GM12878 (cell line): ENCODE results near the gene KCNA1. TPM values are rescaled to one million over a fixed set of nuclear protein-coding genes. Genes with fewer than 3 reads are reported as not detected.

ENCODE experiments used
- ATAC-seq: fragments of 200-7000 bp; cut with Tn5 transposase; 3 replicates; pipeline ENCODE4 v1.9.1; 2020; ENCODE audit warnings: mild to moderate bottlenecking, moderate library complexity
- BruUV-seq: library from RNA; stranded (reverse); fragments of 400-500 nt; replicated peaks from 2 replicates; lab custom pipeline; 2021; lab: Mats Ljungman, UMichigan
- CTCF ChIA-PET: fragments of 300-600 bp; sonication (Branson Sonifier 250); formaldehyde crosslinking; extraction: SDS; loops from one replicate; lab custom pipeline; 2021; ENCODE audit warnings: inconsistent platforms; lab: Yijun Ruan, JAX
- POLR2A ChIA-PET: fragments of 350-600 bp; formaldehyde crosslinking; extraction: SDS; loops from one replicate; lab custom pipeline; 2021; ENCODE audit warnings: inconsistent platforms; lab: Charles Lee
- RAD21 ChIA-PET: fragments of 300-600 bp; sonication (Branson Sonifier 250); formaldehyde crosslinking; loops from one replicate; lab custom pipeline; 2023; ENCODE audit warnings: antibody characterized with exemption; ENCODE audit not compliant: unreplicated experiment; lab: Charles Lee
- SMC1A ChIA-PET: fragments of 300-600 bp; sonication (Branson Sonifier 250); formaldehyde crosslinking; loops from one replicate; lab custom pipeline; 2023; ENCODE audit not compliant: unreplicated experiment, uncharacterized antibody; lab: Charles Lee
- DNase-seq: peaks from one replicate; pipeline ENCODE4 v3.0.0-alpha.2; 2011; ENCODE audit warnings: low read depth, low spot score
- FAIRE-seq: peaks from 3 replicates; lab custom pipeline; 2011; peaks lifted over from hg19 to GRCh38; lab: Jason Lieb, UNC
- H2AFZ ChIP-seq: 2 replicates; pipeline ENCODE4 v1.6.0; 2011; ENCODE audit warnings: low read depth, low read length, control low read depth; ENCODE audit not compliant: control insufficient read depth
- H3K27ac ChIP-seq: 2 replicates; pipeline ENCODE4 v1.5.1; 2011; ENCODE audit warnings: control low read depth; ENCODE audit not compliant: control insufficient read depth, insufficient read depth
- H3K27me3 ChIP-seq, 2 experiments: replicated peaks in 1 of 2; 2 replicates each; pipeline versions ENCODE4 v1.6.0 to v1.6.1; 2011; ENCODE audit warnings: low read length in 1 of 2; ENCODE audit not compliant: control insufficient read depth in 2 of 2, insufficient read depth in 2 of 2
- H3K36me3 ChIP-seq, 2 experiments: 2 replicates each; pipeline ENCODE4 v1.5.1; 2011; ENCODE audit warnings: low read length in 1 of 2; ENCODE audit not compliant: control insufficient read depth in 2 of 2, insufficient read depth in 2 of 2
- H3K4me1 ChIP-seq: 2 replicates; pipeline ENCODE4 v1.6.1; 2011; ENCODE audit warnings: mild to moderate bottlenecking, low read length, moderate library complexity, mixed read lengths; ENCODE audit not compliant: control insufficient read depth, insufficient read depth
- H3K4me2 ChIP-seq: 2 replicates; pipeline ENCODE4 v1.6.0; 2011; ENCODE audit warnings: control low read depth; ENCODE audit not compliant: control insufficient read depth, insufficient read depth
- H3K4me3 ChIP-seq: fragments of 200-600 bp; sonication (generic); 2 replicates; pipeline ENCODE4 v1.5.1; 2016
- H3K79me2 ChIP-seq: 2 replicates; pipeline ENCODE4 v1.6.0; 2011; ENCODE audit warnings: low read length; ENCODE audit not compliant: control insufficient read depth, insufficient read depth
- H3K9ac ChIP-seq: 2 replicates; pipeline ENCODE4 v1.8.0; 2011; ENCODE audit warnings: low read length, control low read depth, mixed read lengths; ENCODE audit not compliant: control insufficient read depth, insufficient read depth
- H3K9me3 ChIP-seq: replicated peaks from 3 replicates; pipeline ENCODE4 v1.5.1; 2011; ENCODE audit warnings: mild to moderate bottlenecking, low read length; ENCODE audit not compliant: control insufficient read depth, insufficient read depth
- H4K20me1 ChIP-seq: 2 replicates; pipeline ENCODE4 v1.6.0; 2011; ENCODE audit not compliant: control insufficient read depth, insufficient read depth
- BCLAF1 ChIP-seq: fragments of 450-650 bp; IDR thresholded peaks from 2 replicates; pipeline ENCODE4 v1.6.1; 2017; ENCODE audit warnings: antibody characterized with exemption, mild to moderate bottlenecking, moderate library complexity
- CBX5 ChIP-seq: sonication (generic); IDR thresholded peaks from 2 replicates; pipeline ENCODE4 v1.6.1; 2016; ENCODE audit warnings: low read depth, moderate library complexity, mild to moderate bottlenecking, inconsistent platforms
- DPF2 ChIP-seq: fragments of 450-650 bp; IDR thresholded peaks from 2 replicates; pipeline ENCODE4 v1.6.1; 2017; ENCODE audit warnings: mild to moderate bottlenecking
- IKZF2 ChIP-seq, 2 experiments: fragments of 450-650 bp; IDR thresholded peaks; 2 replicates each; pipeline ENCODE4 v1.6.1; 2017; ENCODE audit warnings: mild to moderate bottlenecking in 2 of 2, moderate library complexity in 2 of 2
- KLF5 ChIP-seq: fragments of 450-650 bp; IDR thresholded peaks from 2 replicates; pipeline ENCODE4 v1.6.1; 2014; ENCODE audit warnings: mild to moderate bottlenecking; ENCODE audit not compliant: partially characterized antibody
- NFYB ChIP-seq: IDR thresholded peaks from 2 replicates; pipeline ENCODE4 v1.6.1; 2011; ENCODE audit warnings: low read depth, mild to moderate bottlenecking, low read length, improper control_type of control experiment, moderate library complexity; ENCODE audit not compliant: insufficient read depth
- NKRF ChIP-seq: fragments of 450-650 bp; conservative IDR thresholded peaks from 2 replicates; pipeline ENCODE4 v1.6.1; 2017; ENCODE audit warnings: mild to moderate bottlenecking, moderate library complexity
- POLR2A ChIP-seq: IDR thresholded peaks from 2 replicates; pipeline ENCODE4 v1.6.1; 2011; ENCODE audit warnings: low read depth, mild to moderate bottlenecking, low read length
- PRDM15 ChIP-seq: fragments of 450-650 bp; formaldehyde crosslinking; IDR thresholded peaks from 2 replicates; pipeline ENCODE4 v1.4.0; 2020; ENCODE audit warnings: mild to moderate bottlenecking, moderate library complexity
- SKIL ChIP-seq: fragments of 450-650 bp; IDR thresholded peaks from 2 replicates; pipeline ENCODE4 v1.6.1; 2017; ENCODE audit warnings: mild to moderate bottlenecking, low read depth, inconsistent platforms; ENCODE audit not compliant: poor library complexity, severe bottlenecking
- SPI1 ChIP-seq: IDR thresholded peaks from 2 replicates; pipeline ENCODE4 v1.6.1; 2011; ENCODE audit warnings: low read depth, mild to moderate bottlenecking, low read length, moderate library complexity, borderline replicate concordance; ENCODE audit not compliant: insufficient read depth
- ZNF274 ChIP-seq: IDR thresholded peaks from one replicate; pipeline ENCODE4 v1.8.0; 2011; ENCODE audit not compliant: insufficient read length, insufficient read depth
- WGBS: methylation state at CpG from one replicate; pipeline ENCODE4 v1.1.6; 2016; ENCODE audit warnings: low lambda C conversion rate; ENCODE audit not compliant: insufficient replicate concordance, insufficient coverage; ENCODE audit errors: missing lambda C conversion rate; 5-methylcytosine and 5-hydroxymethylcytosine counted together
- in situ Hi-C: fragments of 300-500 bp; cut with MboI; formaldehyde crosslinking; loops from 9 replicates; pipeline ENCODE4 v1.14.3; 2018; ENCODE audit warnings: mixed read lengths
- intact Hi-C: fragments of 100-400 bp; cut with micrococcal nuclease; formaldehyde crosslinking; loops from one replicate; pipeline ENCODE4 v1.14.2; 2022; ENCODE audit not compliant: unreplicated experiment
- polyA plus RNA-seq, 11 experiments: library from polyadenylated mRNA; depleted of rRNA in 4 of 11; unstranded in 6 of 11; stranded (reverse) in 5 of 11; fragments of >200 nt; fragmentation: Nextera tagmentation in 4 of 11; fragmentation: Illumina TruSeq in 1 of 11; extraction: Ambion mirVana in 4 of 11; extraction: Trizol in 1 of 11; gene quantifications; 1 replicate in 1 of 11; 2 replicates in 10 of 11; pipeline versions ENCODE4 v1.2.1 to v1.2.3, GENCODE V29; 2011 to 2016; ENCODE audit warnings: inconsistent platforms in 2 of 11, missing spikeins in 2 of 11, low read depth in 1 of 11
- total RNA-seq, 4 experiments: library from RNA; depleted of rRNA in 3 of 4; stranded (reverse); fragments of >200 nt in 3 of 4; fragmentation: Illumina TruSeq in 1 of 4; extraction: Trizol in 1 of 4; gene quantifications; 2 replicates each; pipeline versions ENCODE4 v1.2.1 to v1.2.3, GENCODE V29; 2013 to 2021

The KCNA1 gene
- total and polyA plus RNA-seq, 10 of the 15 experiments (the other 5 are each of a cell fraction or from before 2014, with no cell fraction given): 0.05 to 0.77 (median 0.33) TPM

GRCh38 chr12:4918950-4919660 lies 9.4 kb downstream of the KCNA1 start:
- FAIRE-seq (peak; percentile 23), DNase-seq (no peak), ATAC-seq (no peak)
- Histone ChIP-seq H4K20me1 (no peaks in the 10 kb centered on the region), H3K36me3 (no peaks in the 10 kb centered on the region), H3K27ac (no peak overlapping the region), H3K9ac (no peak overlapping the region), H2AFZ (no peak overlapping the region), H3K79me2 (no peaks in the 10 kb centered on the region), H3K4me3 (no peak overlapping the region), H3K4me1 (no peaks in the 10 kb centered on the region), H3K9me3 (no peaks in the 10 kb centered on the region; the same call in 2 of the 3 replicates), H3K4me2 (no peak overlapping the region), H3K27me3 (no peaks in the 10 kb centered on the region)
- 29% methylated on average over 6 of the region's 6 CpGs for WGBS
- SMC1A ChIA-PET: interaction anchor here (0.8 to 1.0 kb wide), 2 partner anchors 26 to 60 kb away, joined by 3 read pairs; no protein-coding TSS in a partner anchor
- POLR2A ChIA-PET: no interaction called here
- RAD21 ChIA-PET: no interaction called here
- intact Hi-C loops: no loop called here
- CTCF ChIA-PET: interaction anchor here (1.0 kb wide), 1 partner anchor 8 kb away, joined by 3 read pairs; no protein-coding TSS in a partner anchor
- in situ Hi-C loops: no loop called here
- BruUV-seq: no TSS peak
- TF ChIP-seq KLF5: no peak
- no peak for TF ChIP-seq NFYB
- TF ChIP-seq CBX5: no peak
- TF ChIP-seq POLR2A: no peak
- TF ChIP-seq SPI1: no peak
- TF ChIP-seq ZNF274: no peak
- no peak for TF ChIP-seq PRDM15
- TF ChIP-seq DPF2: no peak
- TF ChIP-seq BCLAF1: no peak
- no peak for TF ChIP-seq SKIL
- TF ChIP-seq NKRF: no peak
- no peak for TF ChIP-seq IKZF2 (IDR thresholded peaks at IDR 0.05)
